ENCODE results near the gene TMEM125.

DNA sequence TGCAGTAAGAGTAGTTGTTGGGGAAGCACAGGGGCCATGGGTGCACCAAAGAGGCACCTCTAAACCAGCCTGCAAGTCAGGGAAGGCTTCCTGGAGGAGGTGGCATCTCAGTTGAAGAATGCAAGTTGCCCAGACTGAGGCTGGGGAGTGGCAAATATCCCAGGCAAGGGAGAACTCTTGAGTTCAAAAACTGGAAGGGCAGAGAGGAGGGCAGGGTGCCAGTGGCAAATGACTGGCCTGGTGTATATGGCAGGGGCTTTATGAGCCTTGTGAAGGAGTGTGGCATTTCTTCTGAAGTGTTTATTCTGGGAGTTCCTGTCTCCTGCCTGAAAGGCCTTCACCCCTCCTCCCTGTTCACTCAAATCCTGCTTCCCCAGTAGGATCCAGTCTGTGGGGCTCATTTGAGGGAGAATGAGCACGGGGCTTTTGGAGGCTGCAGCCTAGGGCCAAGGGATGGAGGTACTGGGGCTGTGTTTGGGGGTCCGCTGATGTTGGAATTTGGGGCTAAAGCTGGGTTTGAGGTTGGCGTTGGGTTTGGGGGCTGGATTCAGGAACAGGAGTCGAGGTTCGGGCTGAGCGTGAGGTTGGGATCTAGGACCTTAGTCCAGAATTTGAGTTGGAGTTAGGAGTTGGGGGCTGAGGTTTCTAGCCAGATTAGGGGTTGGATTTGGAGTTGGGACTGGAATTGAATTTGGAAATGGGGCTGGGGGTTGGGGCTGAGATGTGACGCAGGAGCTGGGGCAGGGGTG is at the start of gene TMEM125:
- no peak for TF ChIP-seq CTCF (IDR thresholded peaks at IDR 0.05)
- TF ChIP-seq EP300 (IDR thresholded peaks at IDR 0.05; ENCODE audit: low read depth): no peak
- no peak for TF ChIP-seq POLR2A (IDR thresholded peaks at IDR 0.05)
- TF ChIP-seq POLR2AphosphoS5 (IDR thresholded peaks at IDR 0.05): peak in 1 of 3 donors; percentile 43

Measured in transverse colon (tissue), 4 donors.